ENCODE data around the gene OARD1.
"Not testable (repeated sequence)": the region's sequence is repeated elsewhere in the genome, so short reads cannot be mapped to it uniquely, and the experiment has no call there.

OARD1 gene

GRCh38 chr6:41071923-41072835 lies at the start of gene OARD1:
TSS of gene OARD1 (minus strand) at chr6:41072356. CDS start at chr6:41071634, 722 bp downstream.
- DNase-seq: peak; percentile 100

GRCh38 chr6:41120058-41120457 lies 47.9 kb upstream of the OARD1 start:
- DNase-seq: no peak

- no peak for DNase-seq
Measured at GRCh38 chr6:41119508-41119907, 47.4 kb upstream of the OARD1 start.

GRCh38 chr6:41115027-41115426 lies 42.9 kb upstream of the OARD1 start:
- not testable (repeated sequence) for DNase-seq

- DNase-seq: no peak
Measured at GRCh38 chr6:41111017-41111416, 38.9 kb upstream of the OARD1 start.

- no peak for DNase-seq
Measured at GRCh38 chr6:41103847-41104246, 31.7 kb upstream of the OARD1 start.

GRCh38 chr6:41100871-41101287 lies 28.7 kb upstream of the OARD1 start:
- DNase-seq: no peak

- DNase-seq: no peak
Measured at GRCh38 chr6:41098366-41098765, 26.2 kb upstream of the OARD1 start.

- no peak for DNase-seq
Measured at GRCh38 chr6:41097467-41098090, 25.4 kb upstream of the OARD1 start.

GRCh38 chr6:41093729-41094128 lies 21.6 kb upstream of the OARD1 start:
- DNase-seq: no peak

- DNase-seq: peak; percentile 26
Measured at GRCh38 chr6:41092421-41093140, 20.4 kb upstream of the OARD1 start.

- no peak for DNase-seq
Measured at GRCh38 chr6:41090841-41091761, 18.9 kb upstream of the OARD1 start.

GRCh38 chr6:41088451-41088850 lies 16.3 kb upstream of the OARD1 start:
- no peak for DNase-seq

GRCh38 chr6:41085182-41085581 lies 13.0 kb upstream of the OARD1 start:
- DNase-seq: no peak

- no peak for DNase-seq
Measured at GRCh38 chr6:41083072-41083471, 10.9 kb upstream of the OARD1 start.

GRCh38 chr6:41080621-41081020 lies 8.5 kb upstream of the OARD1 start:
- no peak for DNase-seq

- no peak for DNase-seq
Measured at GRCh38 chr6:41079080-41079479, 6.9 kb upstream of the OARD1 start.

GRCh38 chr6:41078101-41078500 lies 5.9 kb upstream of the OARD1 start:
- DNase-seq: no peak

GRCh38 chr6:41077536-41077935 lies 5.4 kb upstream of the OARD1 start:
- no peak for DNase-seq

GRCh38 chr6:41075651-41076626 lies 3.8 kb upstream of the OARD1 start:
- DNase-seq: no peak
